GM21360 (cell line): ENCODE measurements around the gene ARHGEF3.
A peak's percentile ranks its signal among the peaks of the same experiment; 100 is the strongest.
"Not testable (repeated sequence)": the region's sequence is repeated elsewhere in the genome, so short reads cannot be mapped to it uniquely, and the experiment has no call there.

Experiments
- ATAC-seq: cut with Tn5 transposase; IDR thresholded peaks from one replicate; pipeline ENCODE4 v1.9.1; 2021; ENCODE audit warnings: mild to moderate bottlenecking, moderate library complexity; ENCODE audit not compliant: unreplicated experiment

Gene ARHGEF3

DNA sequence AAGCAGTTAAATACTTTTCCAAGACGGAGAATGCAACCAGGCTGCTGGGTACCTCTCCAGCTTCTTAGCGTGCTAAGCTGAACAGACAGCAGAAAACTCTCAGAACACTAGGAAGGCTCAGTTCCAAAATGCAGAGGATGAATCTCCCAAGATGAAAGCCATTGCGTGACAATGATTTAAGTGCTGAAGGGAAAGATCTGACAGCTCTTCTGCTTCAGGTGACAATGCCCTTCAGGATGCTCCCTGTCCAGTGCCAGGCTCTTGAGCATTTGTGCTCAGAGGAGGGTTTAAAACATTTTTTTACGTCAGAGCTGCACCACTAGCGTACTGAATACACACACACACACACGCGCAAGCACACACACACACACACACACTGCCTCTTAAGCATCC, 26.3 kb downstream of the ARHGEF3 start:
- no peak for ATAC-seq

DNA sequence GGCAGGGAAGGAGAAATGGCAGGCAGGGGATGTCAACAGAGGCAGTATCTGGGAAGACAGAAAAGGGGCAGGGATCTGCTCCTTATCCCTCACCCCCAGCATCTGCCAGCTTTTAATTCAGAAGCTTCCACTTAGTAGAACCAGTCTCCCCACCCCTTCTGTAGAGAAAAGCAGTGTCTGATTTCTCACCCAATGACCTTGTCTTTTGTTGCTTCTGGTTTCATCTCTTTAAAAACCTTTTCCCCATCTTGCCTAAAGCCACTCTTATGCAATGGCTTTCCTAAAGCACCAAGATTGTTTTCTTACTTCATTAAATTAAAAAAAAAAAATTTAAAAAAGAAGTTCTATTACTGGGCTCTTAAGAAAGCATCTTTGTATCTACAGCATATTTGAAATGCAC, 27.8 kb downstream of the ARHGEF3 start:
- ATAC-seq: no peak

DNA sequence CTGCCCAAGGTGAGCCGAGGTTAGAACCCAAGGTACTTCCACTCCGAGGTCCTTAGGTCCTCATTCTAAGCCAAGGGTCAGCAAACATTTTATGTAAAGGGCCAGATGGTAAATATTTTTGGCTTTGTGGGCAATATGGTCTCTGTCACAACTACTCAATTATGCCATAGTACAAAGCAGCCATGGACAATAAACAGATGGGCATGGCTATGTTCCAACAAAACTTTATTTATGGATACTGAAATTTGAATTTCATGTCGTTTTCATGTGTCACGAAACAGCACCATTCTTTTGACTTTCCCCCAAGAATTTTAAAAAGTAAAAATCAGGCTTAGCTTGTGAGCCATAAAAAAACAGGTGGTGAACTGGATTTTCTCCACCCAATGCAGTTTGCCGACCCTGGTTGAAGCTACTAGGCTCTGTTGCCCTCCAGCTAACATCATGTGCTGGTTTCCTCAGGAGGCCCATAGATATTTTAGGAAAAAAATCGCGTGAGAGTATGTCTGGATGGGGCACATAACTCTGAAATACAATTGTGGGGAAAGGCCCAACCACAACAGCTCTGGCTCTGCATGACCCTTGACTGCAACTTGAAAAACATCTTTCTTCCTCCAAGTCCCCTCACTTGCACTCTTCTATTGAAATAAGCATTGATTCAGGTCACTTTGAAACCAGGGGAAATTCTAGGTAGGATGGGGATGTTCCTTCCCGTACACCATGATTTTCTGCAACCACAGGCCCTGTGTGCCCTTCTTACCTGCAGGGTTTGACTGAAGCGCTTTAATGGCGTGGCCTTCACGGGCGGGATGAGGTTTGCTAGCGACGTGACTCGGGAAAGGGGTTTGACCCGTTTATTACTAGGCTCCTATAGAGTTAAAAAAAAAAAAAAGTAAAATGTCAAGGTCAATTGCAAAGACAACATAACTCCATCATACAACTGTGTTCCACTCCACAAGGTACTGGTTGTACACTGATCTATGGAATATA, 28.5 kb downstream of the ARHGEF3 start:
- ATAC-seq: no peak

DNA sequence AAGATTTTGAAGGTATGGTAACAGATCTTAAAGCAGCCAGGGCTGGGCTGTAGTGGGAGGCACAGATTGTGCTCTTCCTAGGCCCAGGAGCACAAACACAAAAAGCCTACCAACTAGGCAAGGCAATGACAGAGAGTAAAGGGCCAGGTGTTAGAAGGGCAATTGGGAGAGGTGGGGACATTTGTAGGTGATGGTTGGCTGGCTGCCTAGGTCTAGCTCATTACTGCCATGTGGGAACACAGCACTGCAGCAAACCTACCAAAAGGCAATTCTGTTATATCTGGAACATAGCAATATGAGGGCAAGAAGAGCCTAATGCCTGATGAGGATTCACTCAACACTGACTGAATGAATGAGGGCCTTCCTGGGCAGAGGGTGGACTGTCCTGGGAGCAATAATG, 30.4 kb downstream of the ARHGEF3 start:
- ATAC-seq: no peak

DNA sequence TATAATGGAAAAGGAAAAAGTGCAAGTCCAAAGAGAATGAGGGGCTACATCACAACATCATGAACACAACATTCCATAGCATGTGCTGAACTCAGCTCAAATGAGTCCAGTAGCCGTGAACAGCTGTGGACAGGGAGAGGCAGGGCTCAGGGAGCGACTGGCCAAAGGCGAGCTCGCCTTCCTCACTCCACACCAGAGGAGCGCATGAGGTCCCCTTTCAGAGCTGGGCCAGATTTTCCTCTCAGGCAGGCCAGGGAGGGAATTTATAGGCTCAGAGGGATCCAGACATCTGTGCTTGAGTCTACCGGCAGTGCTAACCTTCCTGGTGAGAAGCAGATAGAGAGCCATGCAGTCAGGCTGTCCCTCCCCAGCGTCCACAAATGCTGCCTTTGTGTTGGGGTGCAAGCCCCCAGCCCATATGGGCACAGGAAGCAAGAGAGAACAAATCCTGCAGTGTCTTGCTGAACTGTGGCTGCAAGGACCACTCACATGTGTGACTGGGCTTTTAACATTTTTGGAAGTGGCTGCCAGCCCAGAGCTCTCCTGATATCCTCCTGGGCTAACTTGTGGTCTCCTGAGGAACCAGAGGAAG, 32.5 kb downstream of the ARHGEF3 start:
- ATAC-seq: no peak

DNA sequence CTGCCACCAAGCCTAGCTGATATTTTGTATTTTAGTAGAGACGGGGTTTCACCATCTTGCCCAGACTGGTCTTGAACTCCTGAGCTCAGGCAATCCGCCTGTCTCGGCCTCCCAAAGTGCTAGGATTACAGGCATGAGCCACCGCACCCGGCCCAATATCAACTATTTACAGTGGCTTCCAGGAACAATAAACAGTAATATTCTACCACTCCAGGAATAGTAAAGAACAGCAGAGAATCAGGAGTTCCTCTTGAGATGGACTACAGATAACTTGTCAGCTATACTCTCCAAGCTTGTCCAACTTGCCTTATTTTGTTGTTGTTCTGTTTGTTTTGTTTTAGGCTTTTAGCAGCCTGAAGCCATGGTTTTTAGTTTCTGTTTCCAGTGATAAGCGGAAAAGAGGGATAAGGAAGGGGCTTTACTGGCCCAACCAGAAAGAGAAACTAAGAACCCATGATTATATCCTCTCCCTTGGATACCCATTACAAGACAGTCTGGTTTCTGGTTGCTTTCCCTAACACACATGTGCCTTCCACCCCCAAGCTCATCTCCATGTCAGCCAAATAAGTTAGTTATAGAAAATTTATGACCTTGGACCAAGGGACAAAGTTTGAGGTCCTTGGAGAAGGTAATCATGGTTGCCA, 36.7 kb downstream of the ARHGEF3 start:
- ATAC-seq: no peak

DNA sequence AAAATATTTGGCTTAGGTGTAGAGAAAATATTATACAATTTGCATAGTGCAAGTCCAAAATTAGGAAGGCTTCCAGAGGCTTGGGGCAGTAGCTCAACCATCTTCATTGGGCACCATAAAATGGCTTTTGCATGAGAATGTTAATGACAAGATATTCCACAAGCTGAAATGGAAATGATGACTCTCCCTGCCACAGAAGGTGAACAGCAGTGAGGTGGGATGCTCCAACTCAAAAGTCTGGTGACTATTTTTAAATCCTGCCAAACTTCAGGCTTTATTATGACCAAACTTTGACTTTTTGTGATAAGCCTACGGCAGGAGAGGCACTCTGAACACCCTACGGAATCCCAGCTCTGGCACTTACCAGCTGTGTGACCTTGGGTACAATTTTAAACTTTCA, 37.6 kb downstream of the ARHGEF3 start:
- no peak for ATAC-seq

DNA sequence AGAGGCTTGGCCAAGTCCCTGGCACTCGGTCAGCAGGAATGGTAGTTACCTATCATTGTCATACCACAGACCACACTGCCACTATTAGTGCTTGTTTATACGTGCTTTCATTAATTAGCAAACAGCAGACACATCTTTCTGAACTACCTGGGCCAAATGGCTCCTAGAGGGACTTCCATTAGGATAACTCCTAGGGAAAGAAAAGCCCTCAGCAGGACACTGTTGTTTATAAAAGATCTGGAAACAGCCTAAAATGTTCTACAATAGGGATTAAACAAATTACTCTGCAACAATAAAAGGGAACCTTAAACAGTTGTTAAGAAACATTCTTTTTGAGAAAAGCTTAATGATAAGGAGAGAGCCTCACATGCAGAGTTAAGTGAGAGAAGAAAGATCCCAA, 38.5 kb downstream of the ARHGEF3 start:
- ATAC-seq: no peak

DNA sequence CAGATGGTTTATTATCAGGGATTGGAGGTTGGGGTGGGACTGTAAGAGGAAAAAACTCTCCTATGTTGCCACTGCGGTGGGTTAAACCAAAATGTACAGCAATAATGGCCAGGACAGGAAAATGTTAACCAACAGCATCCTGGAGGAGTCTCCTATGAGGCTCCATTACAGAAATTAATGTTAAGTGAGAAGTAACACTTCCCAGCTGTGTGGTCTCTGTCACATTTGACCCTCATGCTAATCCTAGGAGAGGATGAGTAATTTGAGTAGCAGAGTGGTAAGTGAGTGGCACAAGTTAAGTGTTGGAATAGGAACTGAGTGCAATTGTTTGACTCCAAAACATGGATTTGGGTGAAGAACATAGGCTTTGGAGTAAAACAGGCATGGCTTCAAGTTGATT, 39.0 kb downstream of the ARHGEF3 start:
- no peak for ATAC-seq

DNA sequence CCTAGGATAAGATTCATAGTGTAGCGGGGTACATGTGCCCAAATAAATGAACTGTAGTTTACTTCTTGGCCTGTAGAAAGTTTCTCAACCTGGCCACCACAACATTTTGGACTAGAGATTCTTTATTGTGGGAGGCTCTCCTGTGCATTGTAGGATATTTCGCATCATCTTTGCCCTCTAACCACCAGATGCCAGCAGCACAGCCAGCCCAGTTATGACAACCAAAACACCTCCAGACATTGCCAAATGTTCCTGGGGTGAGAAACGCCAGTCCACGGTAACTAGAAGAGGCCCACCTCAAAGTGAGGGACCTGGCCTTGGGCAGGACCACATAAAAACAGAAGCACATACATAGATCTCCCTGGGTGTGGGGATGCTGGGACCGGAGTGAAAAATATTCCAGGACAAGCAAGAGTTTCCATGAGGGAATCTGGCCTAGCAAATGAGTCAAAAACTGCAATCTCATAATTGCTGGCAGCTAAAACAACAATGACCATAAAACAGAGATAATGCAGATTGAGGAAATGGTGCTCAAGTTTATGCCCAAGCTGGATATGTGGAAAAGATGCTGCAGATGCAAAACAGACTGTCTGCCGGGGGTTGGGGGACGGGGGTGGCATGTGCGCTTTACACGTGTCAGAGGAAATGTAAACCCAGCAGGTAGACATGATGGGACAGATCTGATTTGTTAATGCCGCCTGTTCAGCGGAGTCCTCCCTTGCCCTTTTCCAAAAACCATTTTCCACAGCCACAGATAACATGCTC, 39.7 kb downstream of the ARHGEF3 start:
- ATAC-seq: no peak

DNA sequence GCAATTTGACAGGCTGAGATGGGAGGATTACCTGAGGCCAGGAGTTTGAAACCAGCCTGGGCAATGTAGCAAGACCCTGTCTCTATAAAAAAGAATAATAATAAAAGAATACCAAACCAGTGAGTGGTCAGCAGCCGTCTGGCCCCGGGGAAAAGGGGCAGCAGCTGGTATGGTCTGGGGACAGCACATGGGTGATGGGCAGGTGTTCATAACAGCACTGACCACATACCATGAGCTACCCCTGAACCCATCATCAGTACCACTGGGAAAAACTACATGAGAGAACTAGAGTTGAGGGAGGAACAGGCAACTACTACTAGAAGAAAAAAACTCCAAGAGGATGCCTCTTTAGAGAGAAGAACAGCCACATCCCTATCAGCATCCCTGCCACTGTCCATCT, 40.7 kb downstream of the ARHGEF3 start:
- no peak for ATAC-seq

DNA sequence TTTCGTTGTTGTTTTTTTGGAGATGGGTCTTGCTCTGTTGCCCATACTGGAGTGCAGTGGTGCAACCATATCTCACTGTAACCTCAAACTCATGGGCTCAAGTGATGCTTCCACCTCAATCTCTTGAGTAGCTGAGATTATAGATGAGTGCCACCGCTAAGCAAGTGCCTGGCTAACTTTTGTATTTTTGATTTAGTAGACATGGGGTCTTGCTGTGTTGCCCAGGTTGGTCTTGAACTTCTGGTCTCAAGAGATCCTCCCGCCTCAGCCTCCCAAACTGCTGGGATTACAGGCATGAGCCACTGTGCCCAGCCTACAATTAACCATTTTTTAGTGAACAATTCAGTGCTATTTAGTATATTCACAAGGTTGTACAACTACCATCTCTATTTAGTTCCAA, 42.2 kb downstream of the ARHGEF3 start:
- no peak for ATAC-seq

DNA sequence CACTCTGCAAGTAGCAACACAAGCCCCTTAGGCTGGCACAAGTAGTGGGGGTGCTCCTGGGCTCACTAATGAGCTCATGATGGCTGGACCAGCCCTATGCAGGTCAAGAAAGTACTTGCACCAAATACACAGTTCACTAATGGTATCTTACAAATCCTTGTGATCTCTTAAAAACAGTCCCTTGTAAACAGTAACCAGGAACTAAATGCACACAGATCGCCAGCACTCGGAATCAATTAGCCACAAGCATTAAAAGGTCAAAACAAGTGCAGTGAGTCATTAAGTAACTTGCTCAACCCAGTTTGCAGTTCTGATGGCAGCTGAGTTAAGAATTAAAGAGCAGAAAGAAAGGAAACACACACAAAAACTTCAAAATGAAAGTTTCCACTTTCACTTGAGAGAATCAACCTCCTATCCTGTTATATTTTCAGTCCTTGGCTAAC, 43.2 kb downstream of the ARHGEF3 start:
- ATAC-seq: peak; percentile 79

DNA sequence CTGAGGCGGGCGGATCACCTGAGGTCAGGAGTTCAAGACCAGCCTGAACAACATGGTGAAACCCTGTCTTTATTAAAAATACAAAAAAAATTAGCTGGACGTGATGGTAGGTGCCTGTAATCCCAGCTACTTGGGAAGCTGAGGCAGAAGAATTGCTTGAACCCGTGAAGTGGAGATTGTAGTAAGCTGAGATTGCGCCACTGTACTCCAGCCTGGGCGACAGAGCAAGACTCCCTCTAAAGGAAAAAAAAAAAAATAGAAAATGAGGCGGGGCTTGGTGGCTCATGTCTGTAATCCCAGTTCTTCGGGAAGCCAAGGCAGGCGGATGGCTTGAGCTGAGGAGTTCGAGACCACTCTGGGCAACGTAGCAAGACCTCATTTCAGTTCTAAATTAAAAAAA, 43.7 kb downstream of the ARHGEF3 start:
- not testable (repeated sequence) for ATAC-seq

DNA sequence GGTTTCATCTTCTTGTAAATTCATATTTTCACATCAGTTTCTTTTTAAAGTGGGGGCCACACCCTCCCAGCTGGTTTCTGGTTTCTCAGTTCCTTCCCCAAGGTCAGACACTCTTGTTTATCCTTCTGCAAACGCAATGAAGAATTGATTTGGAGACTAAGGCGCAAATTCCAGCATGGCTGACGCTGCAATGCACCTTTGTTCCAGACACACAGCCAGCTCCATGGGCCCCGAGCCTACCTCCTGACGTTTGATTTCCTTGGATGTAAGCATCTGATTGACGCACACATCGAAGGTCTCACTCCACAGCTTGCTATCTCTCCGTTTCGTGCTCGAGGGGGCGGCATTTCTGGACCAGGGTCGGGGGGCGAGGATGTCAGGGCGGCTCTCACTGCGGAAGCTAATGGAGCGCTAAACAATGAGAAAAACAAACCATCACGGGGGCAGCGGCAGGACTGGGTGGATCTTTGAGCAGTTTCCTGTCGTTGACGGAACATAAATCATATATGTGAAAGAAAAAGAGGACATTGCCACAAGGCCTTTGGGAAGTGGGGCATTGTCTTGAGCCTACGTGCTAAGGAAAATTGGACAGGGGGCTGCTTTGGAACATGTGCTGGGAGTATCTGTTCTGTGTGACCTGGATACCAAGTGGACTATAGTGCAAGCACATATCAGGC, 46.9 kb downstream of the ARHGEF3 start:
- ATAC-seq: no peak

DNA sequence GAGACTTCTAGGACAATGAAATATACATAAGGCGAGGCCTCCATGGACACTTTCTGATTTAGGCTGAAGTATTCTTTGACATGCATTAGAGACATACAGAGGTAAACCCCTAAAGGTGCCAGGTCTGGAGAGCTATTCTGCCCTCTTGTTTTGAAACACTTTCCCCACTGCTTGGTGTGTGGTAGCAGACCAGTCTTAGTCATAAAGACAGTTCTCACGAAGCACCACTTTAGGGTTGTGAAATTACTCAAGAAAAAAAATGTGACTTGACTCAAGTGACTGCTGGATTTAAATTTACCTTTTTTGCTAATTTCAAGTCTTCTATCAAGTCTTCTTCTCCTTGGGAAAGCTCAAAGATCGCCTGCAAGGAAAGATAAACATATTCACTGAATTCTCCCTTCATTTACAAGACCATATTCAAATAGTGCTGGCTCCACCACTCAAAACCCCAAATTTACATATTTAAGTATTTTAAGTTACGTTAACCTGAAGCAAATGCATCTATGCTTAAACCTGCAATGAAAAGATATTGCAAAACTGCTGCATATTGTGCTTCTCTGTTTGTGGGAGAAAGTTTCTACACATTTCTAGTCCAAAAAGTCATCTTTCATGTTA, 48.4 kb downstream of the ARHGEF3 start:
- ATAC-seq: peak; percentile 69

DNA sequence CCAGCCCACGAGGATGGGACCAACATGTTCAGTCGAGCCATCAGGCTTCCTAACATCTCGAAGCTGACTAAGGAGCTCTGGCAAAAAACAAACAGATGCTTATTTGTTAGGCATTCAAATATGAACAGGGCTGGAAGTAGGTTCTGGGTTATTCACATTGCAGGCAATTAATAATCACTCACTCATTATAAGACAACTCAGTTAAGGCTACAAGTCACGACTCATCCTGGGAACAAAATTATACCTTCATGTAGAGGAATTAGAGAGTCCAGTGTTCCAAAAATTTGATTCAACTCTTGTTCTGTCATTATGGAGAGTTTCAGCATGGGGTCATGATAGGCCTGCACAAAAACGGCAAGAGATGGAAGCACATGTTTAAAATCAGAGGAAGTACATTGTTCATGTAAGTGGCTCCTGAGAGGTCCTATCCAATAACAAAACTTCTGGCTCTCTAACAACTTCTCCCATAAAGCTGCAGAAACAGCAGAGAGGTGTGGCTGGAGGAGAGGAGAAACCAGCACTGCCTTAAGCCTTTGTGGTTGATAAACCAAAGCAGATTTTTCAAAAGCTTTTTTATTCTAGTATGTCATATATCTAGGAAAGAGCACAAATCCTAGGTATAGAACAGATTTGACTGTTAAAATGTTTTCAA, 50.6 kb downstream of the ARHGEF3 start:
- no peak for ATAC-seq

DNA sequence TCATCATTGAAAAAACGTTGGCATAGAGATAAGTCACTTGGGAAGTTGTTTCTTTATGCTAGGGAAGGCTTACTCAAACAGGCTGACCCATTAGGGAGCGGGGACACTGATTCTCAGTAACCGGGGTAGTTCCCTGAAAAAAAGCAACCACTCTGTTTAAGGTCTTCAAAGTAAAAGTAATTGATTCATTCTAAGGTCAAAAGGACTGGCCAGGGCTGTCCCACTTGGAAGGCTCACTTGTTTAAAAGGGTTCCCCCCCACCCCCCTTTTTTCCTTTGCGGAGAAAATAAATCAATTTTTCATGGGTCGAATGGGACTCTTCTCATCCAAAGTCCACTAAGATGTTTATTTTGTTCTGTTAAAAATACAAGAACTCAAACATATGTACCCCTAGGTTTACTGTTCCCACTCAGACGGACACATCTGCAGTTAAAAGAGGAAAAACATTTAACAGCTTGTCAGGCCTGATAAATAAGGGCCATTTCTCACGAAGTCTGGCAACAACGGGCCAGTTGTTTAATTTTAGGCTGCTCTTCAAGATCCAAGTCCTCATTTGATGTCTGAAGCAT, 53.0 kb downstream of the ARHGEF3 start:
- ATAC-seq: no peak

DNA sequence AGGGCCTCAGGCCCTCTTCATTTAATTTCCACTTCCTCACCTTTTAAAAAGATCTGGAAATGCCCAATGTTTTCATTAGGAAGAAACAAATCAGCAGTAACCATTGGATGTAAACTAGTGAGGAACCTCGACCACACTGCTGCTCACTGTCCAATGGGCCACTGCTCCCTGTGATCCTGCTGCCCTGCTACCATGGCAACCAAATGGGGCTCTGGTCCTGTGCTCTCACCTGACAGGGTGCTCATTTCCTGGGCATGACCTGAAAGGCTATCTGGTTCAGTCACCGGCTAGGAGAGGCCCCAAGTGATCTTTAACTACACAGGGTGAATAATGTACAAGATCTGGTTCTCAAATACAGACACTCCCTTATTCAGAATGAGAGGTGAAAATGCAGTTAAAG, 54.6 kb downstream of the ARHGEF3 start:
- ATAC-seq: no peak
